Neural crest cell (in vitro differentiated cells): ENCODE data around the gene GNA12. TPM values are rescaled to one million over a fixed set of nuclear protein-coding genes. Genes with fewer than 3 reads are reported as not detected.

Experiments used
- DNase-seq: peaks from one replicate; pipeline ENCODE4 v3.0.0; 2021; ENCODE audit warnings: low read depth, mixed read lengths, low spot score
- H3K27ac Mint-ChIP-seq: one replicate; pipeline ENCODE4 v1.8.0; 2021; ENCODE audit warnings: mild to moderate bottlenecking, mixed read lengths; ENCODE audit not compliant: unreplicated experiment
- H3K27me3 Mint-ChIP-seq: 2 replicates; pipeline ENCODE4 v1.8.0; 2021; ENCODE audit warnings: low read depth, mild to moderate bottlenecking, mixed read lengths
- H3K36me3 Mint-ChIP-seq: 2 replicates; pipeline ENCODE4 v1.8.0; 2021; ENCODE audit warnings: low read depth, mild to moderate bottlenecking, mixed read lengths
- H3K4me1 Mint-ChIP-seq: 2 replicates; pipeline ENCODE4 v1.8.0; 2021; ENCODE audit warnings: mixed read lengths
- H3K4me3 Mint-ChIP-seq: one replicate; pipeline ENCODE4 v1.8.0; 2021; ENCODE audit warnings: mild to moderate bottlenecking, mixed read lengths
- H3K9me3 Mint-ChIP-seq: 2 replicates; pipeline ENCODE4 v1.8.0; 2021; ENCODE audit warnings: mixed read lengths
- CTCF ChIP-seq: fragments of 200-600 bp; sonication (generic); conservative IDR thresholded peaks from 2 replicates; pipeline ENCODE4 v1.5.0; 2021; ENCODE audit warnings: antibody characterized with exemption, mild to moderate bottlenecking
- total RNA-seq: library from RNA; stranded (reverse); gene quantifications from 2 replicates; pipeline ENCODE4 v1.2.1, GENCODE V29; 2021

GNA12 gene
- total RNA-seq, 1 donor from 2014 or later: 63.5 TPM

DNA sequence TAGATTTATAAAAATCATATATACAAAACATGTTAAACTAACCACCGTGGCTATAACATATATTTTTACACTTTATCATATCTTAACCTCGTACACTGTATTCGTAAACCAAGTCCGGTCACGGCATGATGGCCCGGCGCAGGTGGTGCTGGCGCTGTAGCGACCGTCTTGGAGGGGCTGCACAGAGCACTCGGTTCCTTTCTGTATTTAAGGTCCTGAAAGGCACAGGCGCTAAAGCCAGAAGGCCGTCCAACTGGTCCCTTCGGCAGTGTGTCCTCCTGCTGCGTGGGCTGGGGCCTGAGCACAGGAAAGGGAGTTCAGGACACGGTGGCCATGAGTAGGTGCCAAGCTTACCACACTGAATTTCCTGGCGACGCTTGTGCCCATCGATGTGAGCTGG is 122.3 kb downstream of the GNA12 start:
- H3K4me1 Mint-ChIP-seq: no peaks in the 10 kb centered on the region
- DNase-seq: no peak
- no peak overlapping the region for H3K27ac Mint-ChIP-seq
- H3K27me3 Mint-ChIP-seq: no peaks in the 10 kb centered on the region
- no peak for TF ChIP-seq CTCF
- peaks cover 7% of the 10 kb centered on the region for H3K36me3 Mint-ChIP-seq
- no peak overlapping the region for H3K4me3 Mint-ChIP-seq
- no peaks in the 10 kb centered on the region for H3K9me3 Mint-ChIP-seq

- Mint-ChIP-seq H3K4me3 (no peak overlapping the region), H3K27me3 (no peaks in the 10 kb centered on the region), H3K36me3 (peaks cover 11% of the 10 kb centered on the region), H3K4me1 (peaks cover 15% of the 10 kb centered on the region), H3K9me3 (no peaks in the 10 kb centered on the region), H3K27ac (peak overlapping the region; percentile 83)
- DNase-seq: no peak
- no peak for TF ChIP-seq CTCF
These were observed 124.1 kb downstream of the GNA12 start for GRCh38 chr7:2720024-2720423.

DNA sequence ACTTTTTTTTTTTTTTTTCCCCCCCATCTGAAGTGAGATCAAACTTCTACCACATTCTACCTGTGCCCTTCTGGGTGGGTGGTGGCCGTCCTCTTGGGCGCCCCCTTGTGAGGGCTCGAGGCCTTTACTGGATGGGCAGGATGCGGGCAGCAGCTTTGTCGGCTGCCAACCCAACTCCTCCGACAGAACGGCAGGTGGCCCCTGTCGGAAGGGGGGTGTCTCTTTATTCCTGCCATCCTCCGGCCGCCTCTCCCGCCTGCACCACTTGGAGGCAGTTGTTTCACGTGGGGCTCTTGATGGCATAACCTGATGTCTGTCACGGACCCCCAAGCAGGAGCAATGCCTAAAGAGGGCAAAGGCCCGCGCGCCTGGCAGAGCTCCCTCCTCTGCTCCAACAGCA is 125.1 kb downstream of the GNA12 start:
- DNase-seq: no peak
- H3K4me3 Mint-ChIP-seq: no peak overlapping the region
- peaks cover 25% of the 10 kb centered on the region for H3K4me1 Mint-ChIP-seq
- H3K9me3 Mint-ChIP-seq: no peaks in the 10 kb centered on the region
- peak; percentile 55 for TF ChIP-seq CTCF
- peak overlapping the region; percentile 6 for H3K27ac Mint-ChIP-seq
- peaks cover 15% of the 10 kb centered on the region for H3K36me3 Mint-ChIP-seq
- no peaks in the 10 kb centered on the region for H3K27me3 Mint-ChIP-seq

GRCh38 chr7:2718296-2718965 is 125.7 kb downstream of the GNA12 start:
- DNase-seq: no peak
- H3K27ac Mint-ChIP-seq: peak overlapping the region; percentile 6
- no peaks in the 10 kb centered on the region for H3K9me3 Mint-ChIP-seq
- H3K36me3 Mint-ChIP-seq: peaks cover 15% of the 10 kb centered on the region
- TF ChIP-seq CTCF: no peak
- H3K27me3 Mint-ChIP-seq: no peaks in the 10 kb centered on the region
- peaks cover 31% of the 10 kb centered on the region for H3K4me1 Mint-ChIP-seq
- no peak overlapping the region for H3K4me3 Mint-ChIP-seq

GRCh38 chr7:2717293-2718261 is 126.5 kb downstream of the GNA12 start:
- Mint-ChIP-seq H3K4me3 (no peak overlapping the region), H3K9me3 (no peaks in the 10 kb centered on the region), H3K27ac (no peak overlapping the region), H3K36me3 (peaks cover 12% of the 10 kb centered on the region), H3K4me1 (peaks cover 35% of the 10 kb centered on the region), H3K27me3 (no peaks in the 10 kb centered on the region)
- no peak for DNase-seq
- TF ChIP-seq CTCF: no peak
